ENCODE results near the gene APOL3. TPM values are rescaled to one million over a fixed set of nuclear protein-coding genes. Genes with fewer than 3 reads are reported as not detected.
"Not testable (repeated sequence)": the region's sequence is repeated elsewhere in the genome, so short reads cannot be mapped to it uniquely, and the experiment has no call there.

The APOL3 gene
- total and polyA plus RNA-seq, 2 donors (not counting 3 experiments of a cell fraction or from before 2014, with no cell fraction given) = 17.9 to 36.9 TPM

DNA sequence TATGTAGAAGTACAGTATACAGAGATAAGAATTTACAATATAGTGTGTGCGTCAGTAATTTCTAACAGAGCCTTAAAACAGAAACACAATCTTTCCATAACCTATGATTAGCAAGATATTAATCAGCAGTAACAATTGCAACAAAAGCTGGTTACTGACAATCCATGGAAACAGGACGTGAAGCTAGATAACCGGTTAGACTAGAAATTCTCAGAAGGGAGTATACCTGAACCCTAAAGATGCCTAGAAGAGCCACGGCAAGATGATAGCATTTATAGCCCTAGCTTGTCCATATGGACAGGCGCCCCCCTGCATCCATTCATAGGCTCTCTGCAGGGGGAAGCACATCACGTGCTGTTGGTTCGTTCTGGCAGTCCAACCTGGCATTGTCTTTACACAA, 42.9 kb upstream of the APOL3 start:
- H3K27me3 ChIP-seq (ENCODE audit: control insufficient read depth in 2 of 2, insufficient read depth in 2 of 2, low read length in 2 of 2); H3K4me2 ChIP-seq (ENCODE audit: insufficient read depth, low read length); H4K20me1 ChIP-seq (replicated peaks; ENCODE audit: control insufficient read depth, extremely low read depth, insufficient read depth, low read length); H3K9ac ChIP-seq (replicated peaks; ENCODE audit: extremely low read depth, insufficient read depth, low read length); H3K27ac ChIP-seq (ENCODE audit: insufficient read depth, low read depth, low read length); H3K36me3 ChIP-seq (ENCODE audit: control insufficient read depth in 2 of 2, extremely low read depth in 1 of 2, insufficient read depth in 2 of 2, low read length in 2 of 2); H3K4me1 ChIP-seq (ENCODE audit: control insufficient read depth, extremely low read depth, insufficient read depth, low read length); H3K79me2 ChIP-seq (ENCODE audit: control insufficient read depth, insufficient read depth, low read length); H2AFZ ChIP-seq (ENCODE audit: low read depth, low read length); H3K9me3 ChIP-seq (replicated peaks; ENCODE audit: control insufficient read depth, insufficient read depth, low read length); dilution Hi-C loops (cut with MboI; ENCODE audit: extremely low pct_ligation_motif_present, low sequenced_read_pairs); BruUV-seq (replicated peaks); POLR2A ChIA-PET; H3K9me1 ChIP-seq (replicated peaks; ENCODE audit: control insufficient read depth, extremely low read depth, insufficient read depth, low read length); H3K4me3 ChIP-seq (replicated peaks in 1 of 3; ENCODE audit: insufficient read depth in 1 of 3, low read depth in 1 of 3, low read length in 3 of 3); FAIRE-seq: not testable (repeated sequence)
- CTCF ChIA-PET = interaction anchor here (0.8 to 3.3 kb wide), 10 partner anchors 8 to 283 kb away, joined by 3 to 19 read pairs (median 4); partner anchors contain the start of gene APOL2
- intact Hi-C loops (cut with micrococcal nuclease) = loop anchor here (2.0 kb wide), 1 partner anchor 35 kb away; the partner anchor contains the start of gene APOL2
- peak; percentile 32 for DNase-seq (ENCODE audit: low read depth, low spot score)

DNA sequence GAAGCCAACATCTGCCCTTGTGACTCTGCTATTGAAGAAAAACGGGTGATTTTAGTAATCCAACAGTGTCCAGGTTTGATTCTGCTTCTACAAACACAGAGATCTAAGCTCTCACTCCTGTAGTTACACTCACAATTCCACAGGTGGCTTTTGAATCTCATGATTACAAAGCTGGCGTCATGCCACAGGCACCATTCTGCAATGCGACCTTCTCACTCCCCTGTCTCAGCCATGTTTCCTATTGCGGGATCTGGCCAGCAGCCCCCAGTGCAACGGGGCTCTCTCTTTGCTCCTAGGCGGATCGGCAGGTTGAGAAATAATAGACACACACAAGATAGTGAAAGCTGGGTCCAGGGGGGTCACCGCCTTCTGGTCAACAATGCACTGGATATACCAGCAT, 42.4 kb upstream of the APOL3 start:
- H3K4me2 ChIP-seq (ENCODE audit: insufficient read depth, low read length); H4K20me1 ChIP-seq (replicated peaks; ENCODE audit: control insufficient read depth, extremely low read depth, insufficient read depth, low read length); H3K79me2 ChIP-seq (ENCODE audit: control insufficient read depth, insufficient read depth, low read length); H3K4me3 ChIP-seq (replicated peaks in 1 of 3; ENCODE audit: insufficient read depth in 1 of 3, low read depth in 1 of 3, low read length in 3 of 3); H3K9me3 ChIP-seq (replicated peaks; ENCODE audit: control insufficient read depth, insufficient read depth, low read length); dilution Hi-C loops (cut with MboI; ENCODE audit: extremely low pct_ligation_motif_present, low sequenced_read_pairs); H3K36me3 ChIP-seq (ENCODE audit: control insufficient read depth in 2 of 2, extremely low read depth in 1 of 2, insufficient read depth in 2 of 2, low read length in 2 of 2); H3K9me1 ChIP-seq (replicated peaks; ENCODE audit: control insufficient read depth, extremely low read depth, insufficient read depth, low read length); H3K27me3 ChIP-seq (ENCODE audit: control insufficient read depth in 2 of 2, insufficient read depth in 2 of 2, low read length in 2 of 2); BruUV-seq (replicated peaks); H3K9ac ChIP-seq (replicated peaks; ENCODE audit: extremely low read depth, insufficient read depth, low read length); H3K27ac ChIP-seq (ENCODE audit: insufficient read depth, low read depth, low read length); H3K4me1 ChIP-seq (ENCODE audit: control insufficient read depth, extremely low read depth, insufficient read depth, low read length): not testable (repeated sequence)
- intact Hi-C loops (cut with micrococcal nuclease) = loop anchor here (2.0 kb wide), 1 partner anchor 36 kb away; the partner anchor contains the start of gene APOL2
- CTCF ChIA-PET = interaction anchor here (0.8 to 3.3 kb wide), 10 partner anchors 8 to 283 kb away, joined by 3 to 19 read pairs (median 4); partner anchors contain the start of gene APOL2
- POLR2A ChIA-PET = interaction anchor here (0.7 kb wide), 1 partner anchor 84 kb away, joined by 3 read pairs; no protein-coding TSS in a partner anchor
- peak overlapping the region; percentile 30 for H2AFZ ChIP-seq (ENCODE audit: low read depth, low read length)
- DNase-seq (ENCODE audit: low read depth, low spot score) (peak; percentile 91), FAIRE-seq (peak; percentile 4)

Measured in endothelial cell of umbilical vein (primary cell).